K562 (cell line): Measurements from ENCODE around the gene SHISA7. TPM values are rescaled to one million over a fixed set of nuclear protein-coding genes. Genes with fewer than 3 reads are reported as not detected.

Experiments used
- ATAC-seq: fragments of 200-7000 bp; cut with Tn5 transposase; 3 replicates; pipeline ENCODE4 v1.9.1; 2020; ENCODE audit warnings: moderate library complexity
- BruUV-seq: library from RNA; stranded (reverse); fragments of 400-500 nt; replicated peaks from 2 replicates; lab custom pipeline; 2021; lab: Mats Ljungman, UMichigan
- CTCF ChIA-PET: fragments of 300-600 bp; formaldehyde crosslinking; extraction: SDS; loops from one replicate; lab custom pipeline; 2021; ENCODE audit warnings: low intra/inter-chr PET ratio; lab: Yijun Ruan, JAX
- POLR2A ChIA-PET: fragments of 300-600, 350-650 bp; sonication (Branson Sonifier 250); formaldehyde crosslinking; extraction: SDS; loops from one replicate; lab custom pipeline; 2021; ENCODE audit warnings: antibody characterized with exemption, inconsistent platforms; lab: Yijun Ruan, JAX
- DNase-seq, 4 experiments: peaks; one replicate each; pipeline versions ENCODE4 v3.0.0 to v3.0.0-alpha.2; 2011 to 2018; ENCODE audit warnings: low spot score in 3 of 4, mixed read lengths in 3 of 4; ENCODE audit errors: extremely low read depth in 1 of 4
- FAIRE-seq: peaks from 2 replicates; lab custom pipeline; 2011; peaks lifted over from hg19 to GRCh38; lab: Jason Lieb, UNC
- H2AFZ ChIP-seq: 2 replicates; pipeline ENCODE4 v1.6.0; 2011; ENCODE audit warnings: low read depth, low read length, control low read depth, inconsistent platforms
- H3K27ac ChIP-seq: fragments of 200-600 bp; 3 replicates; pipeline ENCODE4 v1.8.0; 2011; ENCODE audit warnings: low read depth, mild to moderate bottlenecking, control low read depth, inconsistent platforms, low read length, moderate library complexity, mixed read lengths; ENCODE audit errors: extremely low read depth
- H3K27me3 ChIP-seq, 2 experiments: fragments of 300-600 bp in 1 of 2; 2 replicates in 1 of 2; 3 replicates in 1 of 2; pipeline versions ENCODE4 v1.6.0 to v1.8.0; 2011; ENCODE audit warnings: inconsistent platforms in 2 of 2, low read length in 2 of 2, mild to moderate bottlenecking in 1 of 2, mixed read lengths in 1 of 2, moderate library complexity in 1 of 2; ENCODE audit not compliant: control insufficient read depth in 2 of 2, insufficient read depth in 2 of 2
- H3K36me3 ChIP-seq: fragments of 300-600 bp; 3 replicates; pipeline ENCODE4 v1.8.0; 2011; ENCODE audit warnings: mild to moderate bottlenecking, low read length, inconsistent platforms; ENCODE audit not compliant: control insufficient read depth, insufficient read depth
- H3K4me1 ChIP-seq, 2 experiments: fragments of 200-600 bp in 1 of 2; replicated peaks in 1 of 2; 2 replicates in 1 of 2; 3 replicates in 1 of 2; pipeline versions ENCODE4 v1.5.1 to v1.8.0; 2011; ENCODE audit warnings: inconsistent platforms in 2 of 2, low read length in 2 of 2, mild to moderate bottlenecking in 1 of 2, mixed read lengths in 1 of 2, moderate library complexity in 1 of 2; ENCODE audit not compliant: control insufficient read depth in 2 of 2, insufficient read depth in 2 of 2
- H3K4me2 ChIP-seq: 2 replicates; pipeline ENCODE4 v1.6.1; 2011; ENCODE audit warnings: low read length, control low read depth, inconsistent platforms, mixed read lengths; ENCODE audit not compliant: insufficient read depth
- H3K4me3 ChIP-seq: fragments of 200-600 bp; sonication (generic), shearing (Covaris generic); 2 replicates; pipeline ENCODE4 v1.5.1; 2016; ENCODE audit warnings: control low read depth, inconsistent platforms
- H3K79me2 ChIP-seq: fragments of 200-600 bp; 3 replicates; pipeline ENCODE4 v1.8.0; 2011; ENCODE audit warnings: low read length, inconsistent platforms; ENCODE audit not compliant: control insufficient read depth, insufficient read depth
- H3K9ac ChIP-seq, 2 experiments: 2 replicates each; pipeline versions ENCODE4 v1.6.0 to v1.6.1; 2011; ENCODE audit warnings: low read depth in 2 of 2, low read length in 2 of 2, control low read depth in 1 of 2, inconsistent platforms in 1 of 2, mild to moderate bottlenecking in 1 of 2, mixed read lengths in 1 of 2; ENCODE audit not compliant: insufficient read depth in 1 of 2
- H3K9me1 ChIP-seq: one replicate; pipeline ENCODE4 v1.6.0; 2011; ENCODE audit warnings: inconsistent platforms, mild to moderate bottlenecking, low read length, moderate library complexity; ENCODE audit not compliant: control insufficient read depth, insufficient read depth
- H3K9me3 ChIP-seq: replicated peaks from 2 replicates; pipeline ENCODE4 v1.5.1; 2011; ENCODE audit warnings: low read depth, low read length, inconsistent platforms; ENCODE audit not compliant: control insufficient read depth, insufficient read depth
- H4K20me1 ChIP-seq: replicated peaks from 2 replicates; pipeline ENCODE4 v1.6.1; 2011; ENCODE audit warnings: low read length, inconsistent platforms, mixed read lengths; ENCODE audit not compliant: control insufficient read depth, insufficient read depth
- CBFB ChIP-seq: sonication (generic); formaldehyde crosslinking; IDR thresholded peaks from 2 replicates; pipeline ENCODE4 v1.4.0; 2020; ENCODE audit warnings: mild to moderate bottlenecking, missing genetic modification reagents
- EHMT2 ChIP-seq: fragments of 450-650 bp; IDR thresholded peaks from 2 replicates; pipeline ENCODE4 v1.6.1; 2018; ENCODE audit warnings: antibody characterized with exemption
- NBN ChIP-seq: fragments of 450-650 bp; IDR thresholded peaks from 2 replicates; pipeline ENCODE4 v1.6.1; 2016; ENCODE audit warnings: low read depth, mild to moderate bottlenecking
- POLR2AphosphoS5 ChIP-seq: IDR thresholded peaks from 2 replicates; pipeline ENCODE4 v1.6.1; 2011; ENCODE audit warnings: mild to moderate bottlenecking, low read depth, low read length, moderate library complexity; ENCODE audit not compliant: control insufficient read depth, insufficient read depth
- RAD21 ChIP-seq, 2 experiments: fragments of 250-450 bp in 1 of 2; fragments of 450-650 bp in 1 of 2; sonication (Bioruptor Pico) in 1 of 2; formaldehyde crosslinking in 1 of 2; IDR thresholded peaks in 1 of 2; conservative IDR thresholded peaks in 1 of 2; 2 replicates each; pipeline versions ENCODE4 v1.4.0 to v1.8.0; 2020 to 2022; ENCODE audit warnings: mild to moderate bottlenecking in 2 of 2, moderate library complexity in 1 of 2
- RBFOX2 ChIP-seq: fragments of 200-400 bp; formaldehyde crosslinking; IDR thresholded peaks from 2 replicates; pipeline ENCODE4 v1.6.1; 2017; ENCODE audit warnings: low read depth, mild to moderate bottlenecking, low read length, moderate library complexity
- RBM22 ChIP-seq: fragments of 200-400 bp; formaldehyde crosslinking; IDR thresholded peaks from 2 replicates; pipeline ENCODE4 v1.6.1; 2018; ENCODE audit warnings: low read length, low read depth; ENCODE audit not compliant: poor library complexity, severe bottlenecking
- RCOR1 ChIP-seq, 2 experiments: IDR thresholded peaks; 2 replicates each; pipeline ENCODE4 v1.6.1; 2012; ENCODE audit warnings: low read depth in 2 of 2, low read length in 2 of 2, borderline replicate concordance in 1 of 2, improper control_type of control experiment in 1 of 2
- ZNF121 ChIP-seq: sonication (generic); formaldehyde crosslinking; conservative IDR thresholded peaks from 2 replicates; pipeline ENCODE4 v1.8.0; 2022; ENCODE audit warnings: missing genetic modification reagents
- WGBS: fragments of 100-300 bp; shearing (Covaris generic); methylation state at CpG from one replicate; pipeline ENCODE4 v1.1.6; 2016; ENCODE audit warnings: low coverage, mixed read lengths; ENCODE audit not compliant: insufficient coverage; ENCODE audit errors: missing lambda C conversion rate; 5-methylcytosine and 5-hydroxymethylcytosine counted together
- in situ Hi-C: fragments of 300-500 bp; cut with MboI; formaldehyde crosslinking; loops from 4 replicates; pipeline ENCODE4 v1.15.0; 2018; ENCODE audit warnings: inconsistent platforms, mixed read lengths
- intact Hi-C: fragments of 100-400 bp; cut with micrococcal nuclease; formaldehyde crosslinking; loops from 2 replicates; pipeline ENCODE4 v1.14.2; 2022
- polyA plus RNA-seq, 8 experiments: library from polyadenylated mRNA; depleted of rRNA in 4 of 8; stranded (reverse) in 5 of 8; unstranded in 3 of 8; fragments of >200 nt; fragmentation: Nextera tagmentation in 2 of 8; fragmentation: Illumina TruSeq in 1 of 8; extraction: Ambion mirVana in 2 of 8; extraction: Trizol in 1 of 8; gene quantifications; 2 replicates each; pipeline versions ENCODE4 v1.2.1 to v1.2.3, GENCODE V29; 2011 to 2014; ENCODE audit warnings: inconsistent platforms in 1 of 8, missing spikeins in 1 of 8
- total RNA-seq, 7 experiments: library from RNA; depleted of rRNA in 6 of 7; stranded (reverse); fragments of >200 nt in 6 of 7; fragmentation: Illumina TruSeq in 2 of 7; extraction: Trizol in 2 of 7; gene quantifications; 2 replicates each; pipeline versions ENCODE4 v1.2.1 to v1.2.3, GENCODE V29; 2011 to 2021; ENCODE audit warnings: low replicate concordance in 1 of 7
- TF ChIP-seq, protein P1 (sequence below): IDR thresholded peaks from 2 replicates; pipeline ENCODE4 v1.6.1; 2011; ENCODE audit warnings: borderline replicate concordance, low read depth, mild to moderate bottlenecking, moderate library complexity, low read length; ENCODE audit not compliant: insufficient read depth, poor library complexity, severe bottlenecking

The SHISA7 gene
- total and polyA plus RNA-seq, 9 of the 15 experiments (the other 6 are each of a cell fraction or from before 2014, with no cell fraction given), result 0.01 to 0.40 (median 0.07) TPM

DNA sequence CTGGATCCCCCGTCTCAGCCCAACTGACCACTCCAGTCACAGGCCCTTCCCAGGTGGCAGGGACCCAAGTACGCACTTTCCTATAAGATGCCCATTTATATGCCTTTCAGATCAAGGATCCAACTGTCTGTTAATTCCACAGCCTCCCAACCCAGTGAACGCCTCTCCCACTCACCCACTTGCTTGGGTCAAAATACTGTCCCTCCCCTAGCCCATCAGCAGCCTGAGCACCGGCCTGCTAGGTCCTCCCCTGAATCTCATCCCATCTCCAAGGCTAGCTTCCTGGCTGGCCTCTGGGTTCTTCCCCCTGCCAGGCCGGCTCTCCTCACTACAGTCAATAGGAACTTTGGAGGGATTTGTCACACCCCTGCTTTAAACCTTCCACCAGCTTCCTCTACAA lies 37.5 kb downstream of the SHISA7 start (continued):
- no peak for TF ChIP-seq NBN
- no peak for TF ChIP-seq RAD21 (CRISPR knock-in tag; conservative IDR thresholded peaks at IDR 0.05 in 1 of 2, IDR thresholded peaks at IDR 0.05 in 1 of 2)

DNA sequence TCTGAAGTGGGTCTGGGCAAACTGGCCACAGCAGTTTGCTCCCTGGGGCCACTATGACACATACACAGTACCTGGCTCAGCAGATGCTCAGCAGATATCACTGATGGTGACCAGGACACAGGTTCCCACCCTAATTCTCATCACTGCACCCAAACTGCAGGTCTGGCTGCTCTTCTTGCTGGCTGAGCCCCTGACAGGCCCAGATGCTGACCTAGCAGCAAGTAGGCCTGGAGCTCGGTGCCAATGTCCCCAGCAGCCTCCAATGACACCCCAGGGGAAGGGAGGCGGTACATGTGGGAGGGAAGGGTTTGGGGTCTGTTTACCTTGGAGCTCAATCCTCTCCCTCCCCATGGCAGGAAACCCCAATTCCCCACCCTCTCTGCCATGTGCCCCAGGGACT lies 40.6 kb downstream of the SHISA7 start:
- ATAC-seq (no peak), FAIRE-seq (no peak), DNase-seq (no peak)
- ChIA-PET CTCF (no interaction called here), POLR2A (interaction anchor here (0.6 to 6.6 kb wide), 6 partner anchors 14 to 246 kb away, joined by 3 to 195 read pairs (median 4); partner anchors contain the start of genes RPL28 and TMEM238)
- H3K36me3 ChIP-seq, result peaks cover 61% of the 10 kb centered on the region
- no peak overlapping the region for H3K27ac ChIP-seq
- no peak overlapping the region for H2AFZ ChIP-seq
- H3K4me1 ChIP-seq, result peaks cover 12 to 39% of the 10 kb centered on the region in 2 experiments; a peak in 4 of 5 replicates
- H3K79me2 ChIP-seq, result peaks cover 47% of the 10 kb centered on the region
- H3K4me2 ChIP-seq, result no peak overlapping the region
- H3K9me3 ChIP-seq, result no peaks in the 10 kb centered on the region
- H3K9ac ChIP-seq, result peak overlapping the region in 1 of 2 experiments; percentile 81; a peak in 2 of 4 replicates
- in situ Hi-C loops, result no loop called here
- H3K27me3 ChIP-seq, result no peaks in the 10 kb centered on the region
- no peak for TF ChIP-seq CBFB (CRISPR knock-in tag)
- TF ChIP-seq ZNF121 (CRISPR knock-in tag), result peak; percentile 23; the same call in 1 of the 2 replicates
- peak; percentile 61 for TF ChIP-seq RBM22
- TF ChIP-seq, protein P1, sequence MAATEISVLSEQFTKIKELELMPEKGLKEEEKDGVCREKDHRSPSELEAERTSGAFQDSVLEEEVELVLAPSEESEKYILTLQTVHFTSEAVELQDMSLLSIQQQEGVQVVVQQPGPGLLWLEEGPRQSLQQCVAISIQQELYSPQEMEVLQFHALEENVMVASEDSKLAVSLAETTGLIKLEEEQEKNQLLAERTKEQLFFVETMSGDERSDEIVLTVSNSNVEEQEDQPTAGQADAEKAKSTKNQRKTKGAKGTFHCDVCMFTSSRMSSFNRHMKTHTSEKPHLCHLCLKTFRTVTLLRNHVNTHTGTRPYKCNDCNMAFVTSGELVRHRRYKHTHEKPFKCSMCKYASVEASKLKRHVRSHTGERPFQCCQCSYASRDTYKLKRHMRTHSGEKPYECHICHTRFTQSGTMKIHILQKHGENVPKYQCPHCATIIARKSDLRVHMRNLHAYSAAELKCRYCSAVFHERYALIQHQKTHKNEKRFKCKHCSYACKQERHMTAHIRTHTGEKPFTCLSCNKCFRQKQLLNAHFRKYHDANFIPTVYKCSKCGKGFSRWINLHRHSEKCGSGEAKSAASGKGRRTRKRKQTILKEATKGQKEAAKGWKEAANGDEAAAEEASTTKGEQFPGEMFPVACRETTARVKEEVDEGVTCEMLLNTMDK, result no peak
- peak; percentile 1; the same call in 1 of the 2 replicates for TF ChIP-seq POLR2AphosphoS5
- TF ChIP-seq RBFOX2, result peak; percentile 65
- TF ChIP-seq RCOR1 (IDR thresholded peaks at IDR 0.05; ENCODE audit: borderline replicate concordance in 1 of 2, low read depth in 2 of 2, low read length in 2 of 2), result no peak
- no peak for TF ChIP-seq EHMT2
- intact Hi-C loops, result no loop called here
- no peak overlapping the region for H3K4me3 ChIP-seq
- peaks cover 6% of the 10 kb centered on the region for H3K9me1 ChIP-seq
- WGBS, result 92% methylated on average over 2 of the region's 2 CpGs
- BruUV-seq, result no TSS peak
- H4K20me1 ChIP-seq, result peaks cover 44% of the 10 kb centered on the region
